Activated CD4-positive, alpha-beta T cell treated with anti-CD3 and anti-CD28 coated beads, Interleukin-2, amount 10 ng/mL, durations not matched to agents 7 days and 5 days (primary cell): ENCODE data around the gene MEGF11. TPM values are rescaled to one million over a fixed set of nuclear protein-coding genes. Genes with fewer than 3 reads are reported as not detected.
"Not testable (repeated sequence)": the region's sequence is repeated elsewhere in the genome, so short reads cannot be mapped to it uniquely, and the experiment has no call there.

ENCODE experiments used
- CTCF ChIA-PET: fragments of 350-600 bp; sonication (Branson Sonifier 250); formaldehyde crosslinking; loops from one replicate; lab custom pipeline; 2021; ENCODE audit warnings: antibody characterized with exemption; lab: Charles Lee
- POLR2A ChIA-PET: fragments of 350-600 bp; sonication (Branson Sonifier 250); formaldehyde crosslinking; loops from one replicate; lab custom pipeline; 2021; ENCODE audit warnings: antibody characterized with exemption; lab: Charles Lee
- DNase-seq: peaks from one replicate; pipeline ENCODE4 v3.0.0-alpha.2; 2020
- H3K27ac Mint-ChIP-seq: one replicate; pipeline ENCODE4 v1.8.0; 2021; ENCODE audit warnings: mild to moderate bottlenecking, moderate library complexity, mixed read lengths
- H3K27me3 Mint-ChIP-seq: one replicate; pipeline ENCODE4 v1.8.0; 2021; ENCODE audit warnings: mixed read lengths
- H3K36me3 Mint-ChIP-seq: one replicate; pipeline ENCODE4 v1.8.0; 2021; ENCODE audit warnings: low read depth, mixed read lengths
- H3K4me1 Mint-ChIP-seq: one replicate; pipeline ENCODE4 v1.8.0; 2021; ENCODE audit warnings: mixed read lengths
- H3K4me3 Mint-ChIP-seq: one replicate; pipeline ENCODE4 v1.8.0; 2021; ENCODE audit warnings: mild to moderate bottlenecking, moderate library complexity, mixed read lengths
- H3K9me3 Mint-ChIP-seq: one replicate; pipeline ENCODE4 v1.8.0; 2021; ENCODE audit warnings: mixed read lengths
- total RNA-seq, 2 experiments: library from RNA; stranded (reverse); gene quantifications; one replicate each; pipeline ENCODE4 v1.2.3, GENCODE V29; 2021

MEGF11 gene
- total RNA-seq, 2 experiments from 2014 or later, result not detected

GRCh38 chr15:65888981-65889380 is 364.6 kb downstream of the MEGF11 start:
- ChIA-PET CTCF (no interaction called here), POLR2A (no interaction called here)
- H3K9me3 Mint-ChIP-seq, result no peaks in the 10 kb centered on the region
- peak overlapping the region; percentile 89 for H3K27ac Mint-ChIP-seq
- no peak for DNase-seq
- peaks cover 70% of the 10 kb centered on the region for H3K36me3 Mint-ChIP-seq
- no peak overlapping the region for H3K4me3 Mint-ChIP-seq
- H3K27me3 Mint-ChIP-seq, result no peaks in the 10 kb centered on the region
- peaks cover 59% of the 10 kb centered on the region for H3K4me1 Mint-ChIP-seq

- H3K9me3 Mint-ChIP-seq, result no peaks in the 10 kb centered on the region
- ChIA-PET CTCF (no interaction called here), POLR2A (no interaction called here)
- DNase-seq, result peak; percentile 82
- H3K4me3 Mint-ChIP-seq, result peak overlapping the region; percentile 5
- no peaks in the 10 kb centered on the region for H3K27me3 Mint-ChIP-seq
- H3K4me1 Mint-ChIP-seq, result peaks cover 73% of the 10 kb centered on the region
- H3K36me3 Mint-ChIP-seq, result peaks cover 76% of the 10 kb centered on the region
- peak overlapping the region; percentile 89 for H3K27ac Mint-ChIP-seq
Measured at GRCh38 chr15:65887565-65887964, 366.0 kb downstream of the MEGF11 start.

- Mint-ChIP-seq H3K4me1 (peaks cover 84% of the 10 kb centered on the region), H3K4me3 (no peak overlapping the region), H3K27ac (no peak overlapping the region), H3K27me3 (no peaks in the 10 kb centered on the region), H3K36me3 (peaks cover 76% of the 10 kb centered on the region), H3K9me3 (no peaks in the 10 kb centered on the region)
- POLR2A ChIA-PET, result no interaction called here
- no peak for DNase-seq
- CTCF ChIA-PET, result no interaction called here
Measured at GRCh38 chr15:65885668-65886218, 367.8 kb downstream of the MEGF11 start.

DNA sequence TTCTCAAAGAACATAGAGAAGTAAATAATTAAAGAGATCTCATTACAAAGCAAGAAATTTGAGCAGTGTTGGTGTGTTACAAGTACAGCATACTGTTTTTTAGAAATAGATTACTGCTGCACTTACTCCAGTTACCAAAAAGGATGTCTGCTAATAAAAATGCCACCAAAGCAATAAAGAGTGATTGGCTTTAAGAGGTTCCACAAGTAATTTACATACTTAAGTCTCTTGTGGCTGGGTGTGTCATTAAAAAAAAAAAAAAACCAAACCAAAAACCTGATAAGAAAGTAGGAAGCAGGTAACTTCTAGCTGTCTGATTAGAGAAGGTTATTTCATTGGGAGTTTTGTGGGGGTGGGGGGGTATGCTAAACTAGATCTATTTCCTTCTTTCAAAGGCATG is 369.0 kb downstream of the MEGF11 start:
- ChIA-PET POLR2A (no interaction called here), CTCF (interaction anchor here (0.7 to 0.8 kb wide), 2 partner anchors 16 to 194 kb away, joined by 4 read pairs; no protein-coding TSS in a partner anchor)
- Mint-ChIP-seq H3K27me3 (no peaks in the 10 kb centered on the region), H3K9me3 (no peaks in the 10 kb centered on the region), H3K4me3 (no peak overlapping the region), H3K27ac (peak overlapping the region; percentile 46), H3K36me3 (peaks cover 78% of the 10 kb centered on the region), H3K4me1 (peaks cover 84% of the 10 kb centered on the region)
- no peak for DNase-seq

- ChIA-PET CTCF (no interaction called here), POLR2A (no interaction called here)
- Mint-ChIP-seq H3K4me3 (no peak overlapping the region), H3K27ac (no peak overlapping the region), H3K9me3 (no peaks in the 10 kb centered on the region), H3K27me3 (no peaks in the 10 kb centered on the region), H3K4me1 (peaks cover 76% of the 10 kb centered on the region), H3K36me3 (peaks cover 73% of the 10 kb centered on the region)
- DNase-seq, result no peak
Measured at GRCh38 chr15:65883571-65883970, 370.0 kb downstream of the MEGF11 start.

DNA sequence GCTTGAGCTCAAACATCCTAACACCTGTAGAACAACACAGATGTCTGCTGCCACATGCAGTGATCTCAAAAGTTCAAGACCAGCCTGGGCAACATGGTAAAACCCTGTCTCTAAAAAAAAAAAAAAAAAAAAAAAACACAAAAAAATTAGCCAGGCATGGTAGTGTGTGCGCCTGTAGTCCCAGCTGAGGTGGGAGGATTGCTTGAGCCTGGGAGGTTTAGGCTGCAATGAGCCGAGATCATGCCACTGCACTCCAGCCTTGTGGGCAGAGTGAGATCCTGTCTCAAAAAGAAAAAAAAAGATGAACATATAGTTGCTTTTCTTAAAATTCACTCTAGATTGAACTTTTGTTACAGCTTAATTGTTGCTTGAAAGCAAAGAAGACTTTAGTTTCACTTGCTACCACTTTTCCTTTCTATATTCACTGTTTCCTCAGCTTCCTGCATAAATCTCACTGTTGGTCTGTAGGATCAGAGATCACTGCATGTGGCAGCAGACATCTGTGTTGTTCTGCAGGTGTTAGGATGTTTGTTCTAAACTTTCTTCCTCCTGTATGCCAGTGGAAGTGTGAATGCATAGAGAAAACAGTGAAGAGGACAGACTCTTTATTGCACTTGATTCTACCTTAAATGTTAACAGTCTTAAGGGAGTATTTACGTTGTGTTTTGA is 371.6 kb downstream of the MEGF11 start:
- ChIA-PET CTCF (interaction anchor here (0.6 to 1.4 kb wide), 3 partner anchors 11 to 351 kb away, joined by 4 to 7 read pairs (median 4); no protein-coding TSS in a partner anchor), POLR2A (interaction anchor here (0.6 kb wide), 1 partner anchor 650 kb away, joined by 4 read pairs; no protein-coding TSS in a partner anchor)
- Mint-ChIP-seq H3K27me3 (no peaks in the 10 kb centered on the region), H3K27ac (peak overlapping the region; percentile 86), H3K9me3 (no peaks in the 10 kb centered on the region), H3K4me1 (peaks cover 63% of the 10 kb centered on the region), H3K4me3 (peak overlapping the region; percentile 50), H3K36me3 (peaks cover 69% of the 10 kb centered on the region)
- DNase-seq, result peak; percentile 32

- H3K36me3 Mint-ChIP-seq, result peaks cover 46% of the 10 kb centered on the region
Measured at GRCh38 chr15:65877749-65878148, 375.8 kb downstream of the MEGF11 start.

GRCh38 chr15:65875458-65875857 is 378.1 kb downstream of the MEGF11 start:
- ChIA-PET POLR2A (no interaction called here), CTCF (interaction anchor here (0.6 to 1.6 kb wide), 4 partner anchors 19 to 54 kb away, joined by 3 to 4 read pairs (median 3); no protein-coding TSS in a partner anchor)
- H3K27me3 Mint-ChIP-seq, result no peaks in the 10 kb centered on the region
- H3K4me1 Mint-ChIP-seq, result peaks cover 38% of the 10 kb centered on the region
- H3K27ac Mint-ChIP-seq, result no peak overlapping the region
- DNase-seq, result no peak
- H3K4me3 Mint-ChIP-seq, result no peak overlapping the region
- no peaks in the 10 kb centered on the region for H3K9me3 Mint-ChIP-seq
- H3K36me3 Mint-ChIP-seq, result peaks cover 42% of the 10 kb centered on the region

More at GRCh38 chr15:65877749-65878148, 375.8 kb downstream of the MEGF11 start:
- Mint-ChIP-seq H3K4me1 (peaks cover 45% of the 10 kb centered on the region), H3K9me3 (no peaks in the 10 kb centered on the region), H3K27ac (no peak overlapping the region), H3K4me3 (no peak overlapping the region), H3K27me3 (no peaks in the 10 kb centered on the region)
- ChIA-PET POLR2A (no interaction called here), CTCF (interaction anchor here (1.4 kb wide), 1 partner anchor 14 kb away, joined by 3 read pairs; no protein-coding TSS in a partner anchor)
- no peak for DNase-seq

GRCh38 chr15:65873256-65873655 is 380.3 kb downstream of the MEGF11 start:
- DNase-seq, result no peak
- Mint-ChIP-seq H3K36me3 (peaks cover 39% of the 10 kb centered on the region), H3K27ac (no peak overlapping the region), H3K4me3 (no peak overlapping the region), H3K4me1 (peaks cover 43% of the 10 kb centered on the region), H3K9me3 (no peaks in the 10 kb centered on the region), H3K27me3 (peaks cover 4% of the 10 kb centered on the region)
- ChIA-PET CTCF (no interaction called here), POLR2A (no interaction called here)

GRCh38 chr15:65872596-65872995 is 381.0 kb downstream of the MEGF11 start:
- Mint-ChIP-seq H3K27ac (peak overlapping the region; percentile 50), H3K36me3 (peaks cover 32% of the 10 kb centered on the region), H3K4me1 (peaks cover 42% of the 10 kb centered on the region)
- H3K27me3 Mint-ChIP-seq, H3K4me3 Mint-ChIP-seq, DNase-seq, POLR2A ChIA-PET, H3K9me3 Mint-ChIP-seq, CTCF ChIA-PET: not testable (repeated sequence)

DNA sequence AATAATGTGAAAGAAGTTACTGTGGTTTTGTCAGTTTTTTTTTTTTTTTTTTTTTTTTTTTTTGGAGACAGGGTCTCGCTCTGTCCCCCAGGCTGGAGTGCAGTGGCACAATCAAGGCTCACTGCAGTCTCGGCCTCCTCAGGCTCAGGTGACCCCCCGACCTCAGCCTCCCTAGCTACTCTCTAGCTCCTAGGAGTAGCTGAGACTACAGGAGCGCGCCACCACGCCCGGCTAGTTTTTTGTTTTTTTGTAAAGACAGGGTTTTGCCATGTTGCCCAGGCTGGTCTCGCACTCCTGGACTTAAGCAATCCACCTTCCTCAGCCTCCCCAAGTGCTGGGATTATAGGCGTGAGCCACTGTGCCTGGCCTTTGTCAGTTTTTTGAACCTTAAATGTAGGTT is 381.7 kb downstream of the MEGF11 start:
- DNase-seq, H3K27me3 Mint-ChIP-seq, H3K4me3 Mint-ChIP-seq, H3K9me3 Mint-ChIP-seq, POLR2A ChIA-PET, H3K27ac Mint-ChIP-seq, CTCF ChIA-PET: not testable (repeated sequence)
- peaks cover 28% of the 10 kb centered on the region for H3K36me3 Mint-ChIP-seq
- peaks cover 41% of the 10 kb centered on the region for H3K4me1 Mint-ChIP-seq

DNA sequence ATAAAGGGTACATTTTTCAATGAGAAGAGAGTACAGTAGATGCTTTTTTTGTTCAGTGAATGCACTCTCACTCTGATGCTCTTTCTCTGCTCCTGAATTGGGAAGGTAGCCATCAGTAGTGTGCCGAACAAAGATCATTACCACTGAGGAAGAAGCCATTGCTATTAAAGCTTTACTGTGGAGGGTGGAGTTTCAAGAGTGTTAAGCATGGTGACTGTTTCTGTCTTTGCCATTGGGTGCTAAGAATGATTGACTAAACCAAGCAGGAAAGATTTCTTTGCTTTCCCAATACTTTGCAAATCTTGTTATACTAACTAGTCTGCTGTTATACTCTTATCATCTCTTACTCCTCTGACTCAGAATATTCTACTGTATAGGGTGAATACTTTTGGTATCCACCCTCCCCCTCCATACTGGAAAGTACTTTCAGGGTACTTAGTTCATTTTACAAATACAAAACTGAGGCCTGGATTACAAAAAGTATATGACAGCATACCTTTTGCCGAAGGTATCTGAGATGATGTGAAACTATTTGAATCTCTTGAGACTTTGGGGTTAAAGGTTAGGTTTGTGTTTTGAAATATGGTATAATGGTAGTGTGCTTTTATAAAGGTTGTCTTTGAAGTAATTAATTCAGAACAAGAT is 382.5 kb downstream of the MEGF11 start:
- Mint-ChIP-seq H3K36me3 (peaks cover 27% of the 10 kb centered on the region), H3K27ac (peak overlapping the region; percentile 94), H3K4me1 (peaks cover 39% of the 10 kb centered on the region), H3K27me3 (peaks cover 4% of the 10 kb centered on the region), H3K4me3 (peak overlapping the region; percentile 98), H3K9me3 (no peaks in the 10 kb centered on the region)
- DNase-seq, result no peak
- ChIA-PET CTCF (interaction anchor here (0.6 to 1.2 kb wide), 4 partner anchors 11 to 488 kb away, joined by 3 to 4 read pairs (median 3); no protein-coding TSS in a partner anchor), POLR2A (interaction anchor here (0.6 kb wide), 1 partner anchor 381 kb away, joined by 4 read pairs; no protein-coding TSS in a partner anchor)
